D341Med (cell line): Measurements from ENCODE around the gene RAI1.

ENCODE experiments used
- DNase-seq: peaks from one replicate; pipeline ENCODE4 v3.0.0; 2012; ENCODE audit warnings: low spot score

Gene RAI1

DNA sequence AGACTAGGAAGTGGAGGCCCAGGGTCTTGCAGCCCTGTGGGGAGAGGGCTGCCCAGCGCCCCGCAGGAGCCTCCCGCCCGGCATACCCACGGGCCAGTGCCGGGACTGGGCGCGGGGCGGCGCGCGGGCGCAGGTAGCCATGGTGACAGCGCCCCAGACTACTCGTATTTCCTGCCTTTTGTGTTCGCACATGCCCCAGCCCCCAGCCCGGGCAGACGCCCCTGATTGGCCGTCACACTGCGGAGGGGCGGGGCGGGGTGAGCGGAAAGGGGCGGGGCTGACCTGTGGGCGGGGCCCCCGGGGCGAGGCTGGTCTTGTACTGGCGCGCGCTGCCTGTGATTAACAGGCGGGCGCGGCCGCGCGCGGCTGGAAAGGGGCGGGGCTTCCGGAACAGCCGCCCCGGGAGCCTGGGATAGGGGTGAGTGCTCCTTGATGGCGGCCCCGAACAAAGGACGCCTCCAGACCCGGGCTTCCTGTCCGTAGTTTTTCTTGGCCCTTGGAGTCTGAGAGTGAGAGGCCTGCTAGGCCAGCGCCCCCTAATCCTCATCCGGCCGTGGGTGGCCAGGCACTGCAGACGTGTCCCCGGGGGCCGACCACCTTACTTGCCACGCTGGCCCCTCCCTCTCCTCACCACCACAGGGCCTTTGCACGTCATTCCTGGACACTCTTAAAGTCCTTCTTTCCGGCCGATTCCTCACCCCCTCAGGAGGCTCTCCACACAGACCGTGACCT lies 71.0 kb downstream of the RAI1 start:
- peak; percentile 91 for DNase-seq

DNA sequence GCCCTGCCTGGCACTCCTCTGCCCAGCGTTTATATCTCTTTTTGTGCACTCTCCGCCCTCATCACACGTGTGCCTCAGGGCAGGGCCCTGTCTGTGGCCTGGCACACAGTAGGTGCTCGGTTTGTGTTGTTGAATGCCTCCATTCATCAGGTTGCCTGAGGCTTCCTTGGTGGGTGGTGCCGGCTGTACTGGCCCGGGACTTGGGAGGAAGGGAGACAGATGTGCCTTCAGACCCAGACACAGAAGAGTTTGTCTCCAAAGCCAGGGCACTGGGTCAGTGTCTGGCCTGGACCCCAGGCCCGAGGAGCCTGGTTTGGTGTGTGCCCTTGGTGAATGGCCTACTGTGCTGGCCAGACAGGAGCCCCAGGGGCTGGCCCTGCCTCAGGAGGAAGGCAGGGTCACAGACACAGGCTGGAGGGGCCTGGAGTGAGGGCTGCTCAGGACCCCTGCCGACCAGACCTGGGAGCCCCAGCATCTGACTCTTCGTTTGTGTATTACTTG lies 71.6 kb downstream of the RAI1 start:
- no peak for DNase-seq

DNA sequence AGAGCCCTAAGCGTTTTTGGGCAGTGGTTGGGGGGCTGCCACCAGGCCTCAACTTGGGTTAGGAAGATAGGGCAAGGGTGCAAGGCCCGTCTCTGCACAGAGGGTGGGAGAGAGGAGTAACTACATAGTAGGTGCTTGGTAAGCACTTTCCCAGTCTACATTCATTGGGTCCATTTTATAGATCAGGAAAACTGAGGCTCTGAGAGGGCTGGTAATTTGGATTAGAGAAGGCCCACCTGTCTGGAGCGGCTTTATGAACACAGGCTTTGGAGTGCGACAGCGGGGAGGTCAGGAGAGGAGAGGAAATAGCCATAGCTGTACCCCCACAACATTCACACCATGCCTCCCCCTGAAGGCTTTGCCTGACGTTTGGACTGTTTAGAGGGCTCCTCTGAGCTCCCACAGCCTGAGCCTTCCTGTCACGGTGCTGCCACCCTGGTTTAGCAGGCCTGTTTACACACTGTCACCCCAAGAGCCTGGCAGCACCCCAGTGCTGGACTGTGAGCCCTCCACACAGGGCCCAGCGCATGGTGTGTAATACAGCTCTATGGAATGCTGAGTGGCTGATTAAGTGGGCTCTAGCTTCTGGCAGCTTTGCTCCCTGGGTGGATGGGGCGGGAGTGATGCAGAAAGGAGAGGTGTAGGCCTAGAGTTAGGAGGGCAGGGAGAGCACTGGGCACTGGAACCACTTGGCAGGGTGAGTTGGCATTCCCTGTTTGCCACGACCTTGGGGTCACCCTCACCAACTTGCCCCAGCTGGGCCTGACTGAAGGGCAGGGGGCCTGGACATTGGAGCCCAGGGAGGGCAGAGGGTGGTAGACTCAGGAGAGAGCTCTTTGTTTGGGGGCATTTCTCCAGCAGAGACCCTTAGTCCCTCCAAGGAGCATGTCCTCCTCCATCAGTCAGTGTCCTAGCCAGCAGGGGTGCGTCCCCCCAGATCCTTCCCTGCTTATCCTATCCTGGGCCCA lies 73.7 kb downstream of the RAI1 start:
- DNase-seq = no peak

DNA sequence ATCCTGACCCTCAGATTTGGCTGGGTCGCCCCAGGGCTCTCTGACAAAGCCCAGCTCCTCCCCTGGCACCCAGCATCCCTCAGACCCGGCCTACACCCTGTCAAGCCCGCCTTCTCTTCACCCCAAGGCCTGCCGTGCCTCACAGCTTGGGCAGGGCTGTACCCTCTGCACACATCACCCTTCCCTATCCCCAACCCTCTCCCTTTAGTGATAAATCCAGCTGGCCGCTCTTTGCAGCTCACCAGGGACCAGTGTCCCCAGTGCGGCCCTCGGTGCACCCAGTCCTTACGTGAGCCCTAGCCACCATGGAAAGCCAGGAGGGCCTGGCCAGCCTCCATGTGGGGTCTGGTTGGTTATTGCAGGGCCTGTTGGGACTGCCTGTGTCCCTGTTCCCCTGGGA lies 74.5 kb downstream of the RAI1 start:
- no peak for DNase-seq

DNA sequence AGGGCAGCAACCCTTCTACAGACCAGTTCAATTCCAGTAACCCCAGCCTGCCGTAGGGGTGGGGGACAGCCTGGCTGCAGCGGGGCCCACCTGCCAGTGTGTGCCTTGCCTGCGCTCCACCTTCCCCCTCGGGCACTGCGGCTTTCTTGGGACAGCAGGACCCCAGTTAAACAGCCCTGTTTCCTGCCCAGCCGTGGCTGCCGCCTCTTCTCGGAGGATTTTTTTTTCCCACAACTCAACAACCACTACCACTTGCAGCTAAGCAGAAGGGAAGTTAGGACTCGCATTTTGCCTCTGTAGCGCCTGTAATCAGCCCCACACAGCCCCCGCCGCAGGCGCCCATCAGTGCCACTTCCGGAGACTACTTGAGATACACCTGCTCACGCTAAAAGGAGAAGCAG lies 76.1 kb downstream of the RAI1 start:
- DNase-seq = no peak

DNA sequence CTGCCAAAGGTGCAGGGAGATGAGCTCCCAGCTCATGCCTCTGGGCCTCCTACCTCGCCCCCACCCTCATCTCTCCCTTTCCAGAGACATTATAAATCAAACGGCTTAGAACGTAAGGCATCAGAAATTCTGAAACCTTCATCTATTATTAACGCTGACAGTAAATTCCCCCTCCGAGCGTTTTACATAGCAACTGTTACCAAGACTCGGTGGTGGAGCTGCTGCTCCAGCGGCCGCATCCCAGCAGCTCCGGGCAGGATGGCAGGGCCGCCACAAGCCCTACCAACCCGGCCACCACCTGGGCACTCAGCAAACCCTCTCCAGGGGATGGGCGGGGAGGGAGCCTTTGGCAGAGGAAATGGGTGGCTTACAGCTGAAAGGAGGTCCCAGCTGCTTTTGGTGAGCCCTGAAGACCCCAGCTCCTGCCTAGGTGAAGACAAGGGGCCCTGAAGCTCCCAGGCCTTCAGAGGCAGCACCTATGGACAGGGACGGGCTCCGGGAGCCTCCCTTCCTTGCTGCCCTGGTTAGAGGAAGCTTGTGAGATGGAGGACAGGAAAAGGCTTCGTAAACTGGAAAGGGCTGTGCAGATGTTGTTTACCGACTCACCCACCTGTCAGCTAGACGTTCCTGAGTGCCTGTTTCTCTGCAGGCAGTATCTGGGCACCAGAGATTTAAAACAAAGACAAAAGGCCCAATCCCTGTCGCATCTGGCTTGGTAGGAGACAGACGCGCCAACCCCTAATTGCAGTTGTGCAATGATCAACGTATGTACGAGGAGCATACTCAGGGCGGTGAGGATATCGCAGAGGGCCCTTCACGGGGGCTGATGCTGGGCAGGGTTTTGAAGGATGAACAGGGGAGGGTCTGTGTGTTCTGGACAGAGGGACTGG lies 76.9 kb downstream of the RAI1 start:
- DNase-seq = peak; percentile 64

DNA sequence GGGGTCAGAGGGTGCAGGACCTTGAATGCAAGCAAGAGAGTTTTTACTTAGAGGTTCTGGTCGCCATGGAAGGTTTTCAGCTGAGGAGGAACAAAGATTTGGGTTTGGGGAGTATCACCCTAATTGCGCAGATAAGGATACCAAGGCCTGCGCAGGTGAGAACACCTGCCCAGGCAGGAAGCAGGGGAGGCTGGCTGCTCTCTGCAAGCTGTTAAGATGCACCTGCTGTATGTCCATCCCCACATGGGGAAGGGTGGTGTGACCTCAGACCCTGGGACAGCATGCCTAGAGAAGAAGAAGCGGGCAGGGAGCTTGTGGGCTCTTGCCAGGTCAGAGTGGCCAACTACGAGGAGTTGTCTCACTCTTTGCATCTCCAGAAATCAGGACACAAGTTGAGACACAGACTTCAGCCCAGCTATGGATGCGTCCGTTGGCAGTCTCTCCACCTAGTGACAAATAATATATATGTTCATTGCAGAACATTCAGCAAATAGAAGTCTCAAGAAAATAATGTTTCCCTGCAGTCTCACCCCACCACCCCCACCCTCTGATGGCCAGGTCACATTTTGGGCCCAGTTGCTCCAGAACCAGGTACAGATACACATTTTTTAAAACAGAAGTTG lies 77.8 kb downstream of the RAI1 start:
- no peak for DNase-seq

DNA sequence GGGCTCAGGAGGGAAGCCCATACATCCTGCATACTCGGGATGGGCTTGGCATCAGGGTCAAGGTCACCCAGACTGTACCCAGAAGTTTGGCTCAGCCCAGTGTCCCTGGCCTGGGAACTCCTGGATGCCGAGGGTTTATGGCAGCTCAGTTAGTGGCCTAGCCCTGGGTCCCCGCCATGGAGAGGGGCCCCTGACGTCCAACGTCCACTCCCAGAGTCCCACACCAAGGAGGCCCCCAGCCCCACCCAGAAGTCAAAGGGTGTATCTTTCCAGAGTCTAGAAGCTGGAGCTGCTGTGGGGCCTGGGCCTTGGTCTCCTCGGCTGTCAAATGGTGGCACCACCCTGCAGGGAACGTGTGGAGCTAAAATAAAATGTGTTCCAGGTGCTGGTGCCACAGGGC lies 79.1 kb downstream of the RAI1 start:
- DNase-seq = no peak

DNA sequence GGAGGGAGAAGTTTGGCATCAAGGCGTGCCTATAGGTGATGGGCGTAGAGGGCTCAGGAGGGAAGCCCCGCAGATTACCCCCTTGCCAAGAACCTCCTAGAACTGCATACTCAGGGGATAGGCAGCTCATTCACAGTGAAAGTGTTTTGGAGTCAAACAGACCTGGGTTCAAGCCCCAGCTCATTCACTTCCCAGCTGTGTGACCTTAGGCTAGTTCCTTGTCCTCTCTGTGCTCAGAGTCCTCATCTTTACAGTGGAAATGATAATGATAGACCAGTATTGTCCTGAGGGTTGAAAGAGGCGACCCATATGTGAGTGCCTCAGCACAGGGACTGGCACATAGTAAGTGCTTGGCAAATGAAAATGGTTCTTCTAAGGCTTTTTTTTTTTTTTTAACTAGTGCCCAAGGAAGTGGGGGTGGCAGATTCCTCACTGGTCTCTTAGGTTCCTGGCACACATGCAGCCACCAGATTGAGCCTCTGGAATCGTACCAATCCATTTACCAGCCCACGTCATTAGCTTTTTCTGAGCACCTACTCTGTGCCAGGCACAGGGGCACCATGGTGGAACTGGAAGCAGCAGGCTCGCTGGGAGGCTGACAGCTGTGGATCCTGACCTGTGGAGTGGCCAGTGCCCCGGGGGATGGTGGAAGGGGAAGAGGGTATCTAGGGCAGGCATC lies 79.8 kb downstream of the RAI1 start:
- no peak for DNase-seq

DNA sequence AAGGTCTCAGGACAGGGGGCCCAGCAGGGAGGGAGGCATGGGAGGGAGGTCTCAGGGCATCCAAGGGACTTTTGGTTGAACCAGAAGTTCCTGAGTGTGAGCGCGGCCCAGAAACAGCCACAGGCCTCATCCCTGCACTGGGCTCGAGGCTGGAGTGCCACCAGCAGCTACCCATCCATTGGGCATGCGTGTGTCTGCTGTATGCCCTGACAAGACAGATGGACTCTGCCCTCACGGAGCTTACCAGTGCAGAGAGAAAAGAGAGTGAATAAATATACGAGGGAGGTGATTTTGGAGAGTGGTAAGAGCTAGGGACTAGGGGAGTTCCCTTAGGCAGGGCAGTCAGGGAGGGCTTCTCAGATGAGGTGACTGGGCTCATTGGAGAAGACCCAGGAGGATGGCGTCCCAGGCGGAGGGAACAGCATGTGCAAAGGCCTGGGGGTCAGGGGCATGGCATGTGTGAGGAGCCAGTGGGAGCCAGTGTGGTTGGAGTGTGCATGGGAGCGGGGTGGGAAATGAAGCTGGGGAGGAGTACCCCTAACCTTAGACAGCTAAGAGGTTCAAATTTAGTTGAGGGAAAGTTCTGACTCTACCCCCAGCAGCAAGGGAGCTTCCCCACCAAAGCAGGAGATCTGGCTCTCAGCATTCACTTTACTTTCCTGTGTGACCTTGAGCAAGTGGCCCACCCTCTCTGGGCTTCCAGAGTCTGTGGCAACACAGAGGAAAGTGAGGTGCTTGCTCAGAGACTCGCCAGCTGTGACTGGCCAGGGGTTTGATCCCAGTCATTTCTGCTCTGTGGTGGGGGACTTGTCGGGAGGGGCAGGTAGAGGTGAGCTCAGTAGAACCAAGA lies 80.9 kb downstream of the RAI1 start:
- no peak for DNase-seq

DNA sequence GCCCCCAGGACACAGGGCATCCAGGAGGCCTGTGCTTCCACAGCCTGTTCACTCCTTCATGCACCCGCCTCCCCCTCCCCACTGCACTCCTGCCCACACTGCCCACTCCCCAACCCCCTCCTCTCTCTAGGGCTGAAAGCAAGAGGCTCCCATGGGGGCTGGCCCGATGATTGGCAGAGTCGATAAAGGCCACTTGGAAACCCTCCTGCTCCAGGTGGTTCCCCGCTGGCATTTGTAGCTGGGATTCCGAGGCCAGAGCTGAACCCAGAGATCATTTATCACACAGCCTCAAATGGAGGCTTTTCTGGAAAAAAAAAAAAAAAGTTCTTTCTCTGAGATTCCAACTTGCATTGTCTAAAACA lies 81.5 kb downstream of the RAI1 start:
- no peak for DNase-seq

DNA sequence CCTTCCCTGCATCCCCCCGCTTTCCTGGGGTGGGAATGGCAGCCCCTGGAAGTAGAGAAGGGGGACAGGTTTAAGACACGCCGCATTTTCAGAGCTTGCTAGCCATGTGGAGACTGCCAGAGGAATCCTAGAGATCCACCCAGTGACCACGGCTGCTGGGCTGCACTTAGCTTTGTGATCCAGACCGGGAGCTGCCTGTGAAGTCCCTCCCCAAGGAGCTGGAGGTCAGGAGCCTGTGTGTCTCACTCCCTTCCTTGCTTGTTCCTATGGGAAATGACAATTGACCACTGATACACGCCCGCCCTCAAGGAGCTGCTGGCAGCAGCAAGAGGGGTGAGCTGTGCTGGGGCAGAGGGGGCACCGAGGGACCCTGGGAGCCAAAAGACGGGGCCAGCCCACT lies 81.9 kb downstream of the RAI1 start:
- no peak for DNase-seq

DNA sequence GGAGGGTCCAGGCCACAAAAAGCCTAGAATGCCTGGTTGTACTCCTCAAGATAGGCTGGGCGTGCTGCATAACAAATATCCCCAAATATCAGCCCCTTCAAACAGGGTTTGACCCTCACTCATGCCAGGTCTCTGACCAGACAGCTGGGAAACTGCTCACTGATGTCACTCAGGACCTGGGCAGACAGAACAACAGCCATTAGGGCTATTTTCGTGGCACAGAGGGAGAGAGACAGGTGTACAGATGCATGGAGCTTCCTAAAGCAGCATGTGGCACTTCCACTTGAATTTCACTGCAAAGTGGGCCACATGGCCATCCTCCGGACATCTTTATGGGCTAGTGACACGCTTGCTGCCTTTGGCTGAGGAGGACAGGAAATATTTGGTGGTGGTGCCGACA lies 82.5 kb downstream of the RAI1 start:
- DNase-seq = no peak

DNA sequence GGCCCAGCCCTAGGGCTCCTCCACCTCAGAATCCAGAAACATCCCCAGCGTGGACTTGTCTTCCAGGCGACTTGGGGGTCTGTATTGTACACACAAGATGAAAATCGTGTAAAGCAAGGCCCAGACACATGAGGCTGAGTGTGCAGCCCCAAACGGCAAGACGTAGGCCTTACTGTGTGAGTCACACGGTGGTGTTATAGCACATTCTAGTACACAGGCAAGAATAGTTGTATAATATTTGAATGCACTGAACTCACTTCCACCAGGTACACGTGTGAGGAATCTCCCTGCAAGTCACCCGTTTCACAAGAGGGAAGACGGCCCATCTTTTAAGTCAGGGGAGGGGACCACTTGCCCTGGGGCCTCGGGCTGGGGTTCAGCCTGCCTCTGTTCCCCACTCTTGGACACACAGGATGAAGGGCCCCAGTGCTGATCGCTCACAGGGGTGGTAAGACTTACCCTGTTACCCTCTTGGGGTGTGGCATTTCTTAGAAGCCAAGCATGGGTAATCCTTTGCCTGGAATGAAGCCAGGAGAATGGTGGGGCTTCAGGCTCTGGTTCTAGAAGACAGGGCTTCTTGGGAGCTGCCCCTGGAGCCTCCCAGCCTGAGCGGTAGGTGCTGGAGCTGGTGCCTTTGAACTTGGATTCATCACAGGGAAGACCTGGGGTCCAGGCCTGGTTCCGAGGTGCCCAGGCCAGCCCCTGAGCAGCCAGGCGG lies 84.3 kb downstream of the RAI1 start:
- DNase-seq = no peak

DNA sequence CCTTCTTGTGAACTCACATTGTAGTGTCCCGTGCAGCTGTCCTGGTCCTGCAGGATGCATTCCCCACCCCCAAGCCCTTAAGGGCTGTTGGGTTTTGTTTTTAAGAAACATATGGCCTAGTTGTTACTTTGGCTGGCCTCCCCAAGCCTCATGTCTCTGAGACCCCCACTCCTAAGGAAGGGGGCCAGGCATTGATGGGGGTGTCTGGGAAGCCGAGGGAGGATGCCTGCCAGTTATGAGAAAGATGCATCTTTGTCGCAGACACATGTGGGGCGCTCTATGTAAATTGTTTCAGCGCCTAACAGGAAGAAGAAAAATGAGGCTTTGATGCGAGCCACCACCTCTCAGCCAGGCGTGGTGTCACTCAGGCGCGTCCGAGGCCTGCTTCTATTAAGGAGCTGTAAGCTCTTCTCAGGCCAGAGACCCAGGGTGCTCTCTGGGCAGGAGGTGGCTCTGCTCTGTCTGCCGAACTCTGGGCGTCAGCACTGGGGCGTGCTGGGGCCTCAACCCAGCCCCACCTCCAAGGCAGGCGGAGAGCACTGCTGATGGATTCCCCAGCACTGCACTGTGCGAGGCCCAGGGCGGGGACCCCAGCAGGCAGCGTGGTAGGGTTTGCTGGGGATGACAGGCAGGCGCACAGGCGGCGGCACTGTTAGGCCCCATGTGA lies 85.0 kb downstream of the RAI1 start:
- no peak for DNase-seq

DNA sequence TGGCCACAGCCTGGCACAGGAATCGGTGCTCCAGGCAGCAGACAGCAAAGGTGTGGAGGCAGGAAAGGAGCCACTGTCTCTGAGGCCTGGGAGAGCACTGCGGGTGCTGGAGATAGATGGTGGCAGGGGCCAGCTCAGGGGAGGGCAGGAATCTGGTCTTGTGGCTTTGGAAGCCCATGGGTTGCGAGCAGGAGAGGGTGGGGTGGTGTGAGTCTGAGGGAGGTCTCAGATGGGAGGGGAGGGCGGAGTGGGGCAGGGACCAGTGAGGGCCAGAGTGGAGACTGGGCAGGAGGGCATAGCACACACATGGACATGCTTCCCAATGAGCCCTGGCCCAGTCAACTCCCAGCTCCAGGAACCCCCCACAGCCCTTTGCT lies 85.5 kb downstream of the RAI1 start:
- DNase-seq = no peak

DNA sequence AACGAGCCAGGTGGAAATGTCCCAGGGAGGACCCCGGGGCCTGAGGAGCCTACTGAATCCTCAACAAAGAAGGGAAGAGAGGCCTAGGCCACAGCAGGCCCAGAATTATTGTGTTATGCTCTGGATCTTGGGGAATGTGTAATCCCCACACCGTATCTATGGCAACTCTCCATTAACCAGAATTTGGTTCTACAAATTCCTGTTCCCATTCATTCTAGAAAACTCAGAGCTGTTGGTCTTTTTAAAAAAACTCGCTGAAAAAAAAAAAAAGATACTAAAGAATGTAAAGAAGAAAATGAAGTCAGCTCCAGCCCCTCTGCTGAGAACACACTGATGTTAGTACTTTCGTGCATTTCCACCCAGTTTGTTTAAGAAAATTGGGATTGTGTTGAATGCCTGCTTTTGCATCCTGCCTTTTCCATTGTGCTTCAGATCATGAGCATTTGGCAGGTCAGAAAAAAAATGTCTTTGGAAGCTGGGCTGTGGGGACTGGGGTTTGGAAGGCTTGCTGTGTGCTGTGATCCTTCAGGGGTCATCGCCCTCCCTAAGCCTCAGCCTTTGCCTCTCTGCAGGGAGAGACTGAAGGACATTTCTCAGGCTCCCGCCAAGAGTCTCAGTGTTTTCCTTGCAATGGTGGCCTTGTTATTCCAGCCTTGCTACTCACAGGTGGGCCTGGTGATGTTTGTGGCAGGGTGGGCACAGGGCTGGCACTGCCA lies 86.1 kb downstream of the RAI1 start:
- no peak for DNase-seq

DNA sequence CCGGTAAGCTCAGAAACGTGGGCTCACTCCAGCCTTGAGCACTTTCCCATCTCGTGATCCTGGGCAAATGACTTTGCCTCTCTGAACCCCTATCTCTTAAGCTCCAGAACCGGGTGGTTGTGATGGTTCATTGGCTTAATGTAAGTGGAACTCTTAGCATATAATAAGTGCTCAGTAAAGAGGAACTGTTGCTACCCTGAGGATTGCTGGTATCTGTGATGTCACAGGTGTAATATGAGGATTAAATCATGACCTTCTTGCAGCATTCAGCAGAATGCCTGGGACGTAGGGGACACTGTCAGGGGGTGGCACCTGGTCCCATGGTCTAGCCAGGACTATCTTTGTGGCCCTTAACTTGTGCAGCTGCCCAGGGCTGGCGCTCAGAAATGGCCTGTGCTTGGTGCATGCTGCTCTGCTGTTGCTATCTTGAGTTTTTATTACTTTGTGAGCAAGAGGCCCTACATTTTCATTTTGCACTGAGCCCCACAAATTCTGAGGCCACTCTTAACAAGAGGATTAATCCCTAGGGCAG lies 86.7 kb downstream of the RAI1 start:
- DNase-seq = no peak
